HepG2 (cell line): Measurements from ENCODE around the gene GFPT2. TPM values are rescaled to one million over a fixed set of nuclear protein-coding genes. Genes with fewer than 3 reads are reported as not detected.

Source experiments
- ATAC-seq: fragments of 200-7000 bp; cut with Tn5 transposase; 3 replicates; pipeline ENCODE4 v1.9.1; 2020; ENCODE audit warnings: mild to moderate bottlenecking, moderate library complexity
- BruUV-seq: library from RNA; stranded (reverse); fragments of 400-500 nt; replicated peaks from 2 replicates; lab custom pipeline; 2021; lab: Mats Ljungman, UMichigan
- CTCF ChIA-PET: fragments of 300-600 bp; formaldehyde crosslinking; extraction: SDS; loops from one replicate; lab custom pipeline; 2021; ENCODE audit warnings: low total read pairs, inconsistent platforms, low intra/inter-chr PET ratio; lab: Yijun Ruan, JAX
- POLR2A ChIA-PET: fragments of 350-600 bp; sonication (Branson Sonifier 250); formaldehyde crosslinking; loops from one replicate; lab custom pipeline; 2020; ENCODE audit warnings: antibody characterized with exemption, inconsistent platforms; lab: Yijun Ruan, JAX
- DNase-seq: peaks from one replicate; pipeline ENCODE4 v3.0.0-alpha.2; 2015; ENCODE audit warnings: low spot score
- FAIRE-seq: peaks from 3 replicates; lab custom pipeline; 2011; peaks lifted over from hg19 to GRCh38; lab: Jason Lieb, UNC
- H2AFZ ChIP-seq: one replicate; pipeline ENCODE4 v1.6.1; 2011; ENCODE audit warnings: low read length, inconsistent platforms
- H3K27ac ChIP-seq: fragments of 300-600 bp; 3 replicates; pipeline ENCODE4 v1.8.0; 2011; ENCODE audit warnings: mixed run types, mild to moderate bottlenecking, mixed read lengths, low read length, inconsistent platforms; ENCODE audit not compliant: insufficient read depth; ENCODE audit errors: extremely low read length
- H3K27me3 ChIP-seq, 2 experiments: fragments of 200-600 bp in 1 of 2; 2 replicates in 1 of 2; 3 replicates in 1 of 2; pipeline versions ENCODE4 v1.6.0 to v1.8.0; 2011; ENCODE audit warnings: low read length in 2 of 2, mild to moderate bottlenecking in 2 of 2, moderate library complexity in 2 of 2, inconsistent platforms in 1 of 2; ENCODE audit not compliant: insufficient read depth in 2 of 2, control insufficient read depth in 1 of 2
- H3K36me3 ChIP-seq, 2 experiments: fragments of 200-600 bp in 1 of 2; replicated peaks in 1 of 2; 2 replicates in 1 of 2; 3 replicates in 1 of 2; pipeline versions ENCODE4 v1.5.1 to v1.8.0; 2011; ENCODE audit warnings: low read length in 2 of 2, inconsistent platforms in 1 of 2; ENCODE audit not compliant: insufficient read depth in 2 of 2, control insufficient read depth in 1 of 2
- H3K4me1 ChIP-seq: 2 replicates; pipeline ENCODE4 v1.5.1; 2012; ENCODE audit warnings: low read length, inconsistent platforms; ENCODE audit not compliant: insufficient read depth
- H3K4me2 ChIP-seq: 2 replicates; pipeline ENCODE4 v1.6.0; 2011; ENCODE audit warnings: low read depth, low read length, inconsistent platforms
- H3K4me3 ChIP-seq, 3 experiments: fragments of 200-600 bp in 1 of 3; sonication (generic), shearing (Covaris generic) in 1 of 3; replicated peaks in 1 of 3; 2 replicates each; pipeline ENCODE4 v1.5.1; 2011 to 2016; ENCODE audit warnings: low read length in 3 of 3, inconsistent platforms in 2 of 3, low read depth in 2 of 3, mild to moderate bottlenecking in 2 of 3, control low read depth in 1 of 3, mixed read lengths in 1 of 3; ENCODE audit not compliant: insufficient read depth in 1 of 3
- H3K79me2 ChIP-seq: one replicate; pipeline ENCODE4 v1.6.1; 2011; ENCODE audit warnings: low read length, inconsistent platforms; ENCODE audit not compliant: insufficient read depth
- H3K9ac ChIP-seq: 2 replicates; pipeline ENCODE4 v1.6.0; 2011; ENCODE audit warnings: mild to moderate bottlenecking, low read depth, low read length, inconsistent platforms; ENCODE audit not compliant: insufficient read depth
- H3K9me3 ChIP-seq: 2 replicates; pipeline ENCODE4 v1.5.1; 2012; ENCODE audit warnings: mild to moderate bottlenecking, low read length
- H4K20me1 ChIP-seq: 2 replicates; pipeline ENCODE4 v1.6.0; 2011; ENCODE audit warnings: inconsistent platforms, mild to moderate bottlenecking, low read length, moderate library complexity; ENCODE audit not compliant: insufficient read depth
- IRX3 ChIP-seq: sonication (generic); formaldehyde crosslinking; IDR thresholded peaks from 2 replicates; pipeline ENCODE4 v1.8.1; 2023; ENCODE audit warnings: mild to moderate bottlenecking, low read depth, missing genetic modification reagents, borderline replicate concordance
- NFKB2 ChIP-seq: sonication (generic); formaldehyde crosslinking; IDR thresholded peaks from 2 replicates; pipeline ENCODE4 v1.4.0; 2020; ENCODE audit warnings: missing genetic modification reagents, borderline replicate concordance
- SMARCC2 ChIP-seq: fragments of 450-650 bp; IDR thresholded peaks from 2 replicates; pipeline ENCODE4 v1.6.1; 2017; ENCODE audit warnings: antibody characterized with exemption, mild to moderate bottlenecking
- ZNF230 ChIP-seq: sonication (generic); formaldehyde crosslinking; IDR thresholded peaks from 2 replicates; pipeline ENCODE4 v1.4.0; 2020; ENCODE audit warnings: mild to moderate bottlenecking, missing genetic modification reagents
- ZNF260 ChIP-seq: sonication (generic); formaldehyde crosslinking; IDR thresholded peaks from 2 replicates; pipeline ENCODE4 v1.4.0; 2020; ENCODE audit warnings: missing genetic modification reagents, low read depth, mild to moderate bottlenecking, borderline replicate concordance
- ZNF451 ChIP-seq: sonication (generic); formaldehyde crosslinking; IDR thresholded peaks from 2 replicates; pipeline ENCODE4 v1.5.0; 2020; ENCODE audit warnings: mild to moderate bottlenecking, missing genetic modification reagents
- ZNF563 ChIP-seq: sonication (generic); formaldehyde crosslinking; IDR thresholded peaks from 2 replicates; pipeline ENCODE4 v1.8.0; 2022; ENCODE audit warnings: mild to moderate bottlenecking, moderate library complexity, missing genetic modification reagents
- ZNF660 ChIP-seq: sonication (generic); formaldehyde crosslinking; IDR thresholded peaks from 2 replicates; pipeline ENCODE4 v1.5.1; 2020; ENCODE audit warnings: mild to moderate bottlenecking, low read depth, missing genetic modification reagents, borderline replicate concordance
- ZNF781 ChIP-seq: sonication (generic); formaldehyde crosslinking; IDR thresholded peaks from 2 replicates; pipeline ENCODE4 v1.5.1; 2020; ENCODE audit warnings: borderline replicate concordance, mild to moderate bottlenecking, missing genetic modification reagents; ENCODE audit errors: not compliant biosample characterization
- WGBS: methylation state at CpG from one replicate; pipeline ENCODE4 v1.1.6; 2017; ENCODE audit warnings: low lambda C conversion rate; 5-methylcytosine and 5-hydroxymethylcytosine counted together
- in situ Hi-C: cut with HindIII; loops from 2 replicates; pipeline ENCODE4 v1.10.0; 2017; ENCODE audit warnings: low pct_unique_long_range_greater_than_20kb; ENCODE audit not compliant: extremely low pct_ligation_motif_present
- intact Hi-C: fragments of 100-400 bp; cut with micrococcal nuclease; formaldehyde crosslinking; loops from one replicate; pipeline ENCODE4 v1.10.0; 2022; ENCODE audit not compliant: unreplicated experiment
- polyA plus RNA-seq, 8 experiments: library from polyadenylated mRNA; depleted of rRNA in 3 of 8; stranded (reverse) in 7 of 8; unstranded in 1 of 8; fragments of >200 nt; fragmentation: Illumina TruSeq in 4 of 8; extraction: Trizol in 4 of 8; gene quantifications; 2 replicates each; pipeline versions ENCODE4 v1.2.1 to v1.2.3, GENCODE V29; 2011 to 2016; ENCODE audit warnings: low read depth in 4 of 8, missing spikeins in 1 of 8, mixed read lengths in 1 of 8; ENCODE audit not compliant: insufficient read depth in 1 of 8
- total RNA-seq, 5 experiments: library from RNA; depleted of rRNA; stranded (reverse); fragments of >200 nt; fragmentation: Illumina TruSeq; extraction: Trizol; gene quantifications; 2 replicates each; pipeline ENCODE4 v1.2.3, GENCODE V29; 2016; ENCODE audit warnings: low read depth in 1 of 5

Gene GFPT2
- total and polyA plus RNA-seq, 2 of the 13 experiments (the other 11 are each of a cell fraction or from before 2014, with no cell fraction given) = 0.18 TPM

GRCh38 chr5:180343110-180343830, 9.9 kb downstream of the GFPT2 start:
- Histone ChIP-seq H3K4me2 (no peak overlapping the region), H3K79me2 (no peaks in the 10 kb centered on the region)
- ATAC-seq = no peak
- no peak for TF ChIP-seq IRX3 (CRISPR knock-in tag)
- TF ChIP-seq ZNF660 (CRISPR knock-in tag) = no peak
- TF ChIP-seq NFKB2 (CRISPR knock-in tag) = no peak
- TF ChIP-seq ZNF563 = no peak
- TF ChIP-seq SMARCC2 = no peak
- no peak for TF ChIP-seq ZNF260 (CRISPR knock-in tag)
- TF ChIP-seq ZNF451 = no peak
- no peak for TF ChIP-seq ZNF781 (CRISPR knock-in tag)
- TF ChIP-seq ZNF230 (CRISPR knock-in tag) = no peak
- TF ChIP-seq, all 625 proteins: peak for 0
- DNase-seq = no peak
- H3K4me3 ChIP-seq = no peak overlapping the region
- BruUV-seq = no TSS peak
- no peaks in the 10 kb centered on the region for H3K9me3 ChIP-seq
- H3K36me3 ChIP-seq = no peaks in the 10 kb centered on the region
- in situ Hi-C loops (no loop called here), intact Hi-C loops (no loop called here)
- H4K20me1 ChIP-seq = no peaks in the 10 kb centered on the region
- H3K27me3 ChIP-seq = peaks cover 3 to 52% of the 10 kb centered on the region in 2 experiments; a peak in 3 of 5 replicates
- no peak for FAIRE-seq
- ChIA-PET CTCF (no interaction called here), POLR2A (no interaction called here)
- no peak overlapping the region for H2AFZ ChIP-seq
- no peaks in the 10 kb centered on the region for H3K4me1 ChIP-seq
- H3K27ac ChIP-seq = no peak overlapping the region
- no peak overlapping the region for H3K9ac ChIP-seq
- 41% methylated on average over 19 of the region's 19 CpGs for WGBS
